Astrocyte (in vitro differentiated cells and primary cell): ENCODE data around the gene KCNMA1.

Experiments
- EZH2 ChIP-seq: IDR thresholded peaks from 2 replicates; pipeline ENCODE4 v1.6.1; 2012; ENCODE audit warnings: mild to moderate bottlenecking, low read length, inconsistent platforms; ENCODE audit not compliant: insufficient read depth
- TF ChIP-seq, protein P1 (sequence below): IDR thresholded peaks from 2 replicates; pipeline ENCODE4 v1.5.1; 2011; ENCODE audit warnings: low read depth, mild to moderate bottlenecking, inconsistent platforms, low read length, moderate library complexity; ENCODE audit not compliant: insufficient read depth

DNA sequence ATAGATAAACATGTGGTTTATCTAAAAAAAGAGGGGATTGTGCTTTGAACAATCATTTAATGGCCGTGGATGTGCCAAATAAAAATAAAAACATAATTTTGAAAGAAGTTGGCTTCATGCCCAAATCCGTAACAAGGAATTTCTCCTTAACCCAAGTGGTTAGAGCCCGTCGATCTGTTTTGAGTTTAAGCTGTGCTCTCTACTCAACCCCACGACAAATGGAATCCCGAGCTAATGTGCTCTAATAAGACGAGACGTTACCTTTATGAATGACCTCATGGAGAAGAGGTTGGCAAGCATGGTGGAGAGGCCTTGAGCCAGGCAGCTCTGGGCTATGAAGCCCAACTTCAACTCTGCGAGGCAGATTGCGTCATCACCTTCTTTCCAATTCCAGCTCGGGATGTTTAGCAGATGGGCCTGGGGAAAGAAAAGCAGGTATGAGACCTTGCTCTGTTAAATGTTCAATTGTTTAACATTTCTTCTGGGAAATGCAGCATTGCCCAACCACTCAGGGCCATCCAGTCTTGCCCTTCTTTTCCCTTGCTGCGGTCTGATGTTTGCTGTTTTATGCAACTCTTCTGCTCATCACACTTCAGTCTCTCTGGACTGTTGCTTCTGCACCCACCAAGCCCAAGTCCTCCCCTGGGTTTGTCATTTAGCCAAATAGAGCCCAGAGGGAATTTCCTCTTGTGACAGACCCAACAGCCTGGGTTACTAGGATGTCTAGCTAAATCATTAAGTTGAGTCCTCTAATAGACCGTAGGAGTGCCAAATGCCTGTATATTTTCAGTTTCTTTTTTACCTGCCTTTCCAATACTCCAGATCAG, 564.6 kb downstream of the KCNMA1 start:
- TF ChIP-seq, protein P1, sequence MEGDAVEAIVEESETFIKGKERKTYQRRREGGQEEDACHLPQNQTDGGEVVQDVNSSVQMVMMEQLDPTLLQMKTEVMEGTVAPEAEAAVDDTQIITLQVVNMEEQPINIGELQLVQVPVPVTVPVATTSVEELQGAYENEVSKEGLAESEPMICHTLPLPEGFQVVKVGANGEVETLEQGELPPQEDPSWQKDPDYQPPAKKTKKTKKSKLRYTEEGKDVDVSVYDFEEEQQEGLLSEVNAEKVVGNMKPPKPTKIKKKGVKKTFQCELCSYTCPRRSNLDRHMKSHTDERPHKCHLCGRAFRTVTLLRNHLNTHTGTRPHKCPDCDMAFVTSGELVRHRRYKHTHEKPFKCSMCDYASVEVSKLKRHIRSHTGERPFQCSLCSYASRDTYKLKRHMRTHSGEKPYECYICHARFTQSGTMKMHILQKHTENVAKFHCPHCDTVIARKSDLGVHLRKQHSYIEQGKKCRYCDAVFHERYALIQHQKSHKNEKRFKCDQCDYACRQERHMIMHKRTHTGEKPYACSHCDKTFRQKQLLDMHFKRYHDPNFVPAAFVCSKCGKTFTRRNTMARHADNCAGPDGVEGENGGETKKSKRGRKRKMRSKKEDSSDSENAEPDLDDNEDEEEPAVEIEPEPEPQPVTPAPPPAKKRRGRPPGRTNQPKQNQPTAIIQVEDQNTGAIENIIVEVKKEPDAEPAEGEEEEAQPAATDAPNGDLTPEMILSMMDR = no peak
- TF ChIP-seq EZH2 = no peak
